ENCODE data around the gene OR4Q3.
"Not testable (repeated sequence)": the region's sequence is repeated elsewhere in the genome, so short reads cannot be mapped to it uniquely, and the experiment has no call there.

OR4Q3 gene

DNA sequence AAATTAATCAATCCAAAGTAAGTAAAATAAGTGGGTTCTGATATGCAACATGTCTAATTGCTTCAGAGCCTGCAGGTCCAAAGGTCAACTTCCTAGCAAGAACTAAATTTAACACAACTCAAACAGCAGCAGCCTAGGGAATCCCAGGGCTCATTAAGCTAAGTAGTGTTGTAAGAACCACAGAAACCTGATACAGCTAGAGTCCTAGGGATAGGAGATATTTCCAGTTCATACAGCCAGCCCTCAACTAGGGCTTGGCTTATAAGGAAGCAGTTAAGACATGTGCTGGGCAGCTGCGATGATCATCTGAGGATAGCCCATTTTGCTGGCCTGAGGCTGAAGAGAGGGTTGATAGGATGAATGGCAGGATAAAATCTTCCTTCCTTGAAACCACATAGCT lies at the start of gene OR4Q3:
OR4Q3 (plus strand) TSS at position 316 of the 400 bp plus-strand sequence.
- no peak for DNase-seq

DNA sequence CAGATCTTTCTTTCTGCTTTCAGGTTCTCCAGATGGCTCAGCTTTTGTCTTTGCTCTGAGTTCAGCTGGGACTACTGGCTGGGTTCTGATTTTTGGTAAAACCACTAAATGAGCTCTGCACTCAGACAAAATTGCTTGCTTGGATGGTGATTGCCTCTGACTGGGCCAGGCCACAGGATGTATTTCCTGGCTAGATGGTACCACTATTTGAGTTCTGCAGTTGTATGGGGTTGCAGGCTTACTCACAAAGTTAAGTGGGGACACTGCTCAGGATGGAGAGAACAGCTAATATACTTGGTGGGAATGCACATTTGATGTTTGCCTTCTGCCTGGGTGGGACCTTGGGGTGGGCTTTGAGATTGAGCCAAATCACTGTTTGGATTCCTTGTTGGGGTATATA lies 14.0 kb upstream of the OR4Q3 start:
- no peak for DNase-seq

DNA sequence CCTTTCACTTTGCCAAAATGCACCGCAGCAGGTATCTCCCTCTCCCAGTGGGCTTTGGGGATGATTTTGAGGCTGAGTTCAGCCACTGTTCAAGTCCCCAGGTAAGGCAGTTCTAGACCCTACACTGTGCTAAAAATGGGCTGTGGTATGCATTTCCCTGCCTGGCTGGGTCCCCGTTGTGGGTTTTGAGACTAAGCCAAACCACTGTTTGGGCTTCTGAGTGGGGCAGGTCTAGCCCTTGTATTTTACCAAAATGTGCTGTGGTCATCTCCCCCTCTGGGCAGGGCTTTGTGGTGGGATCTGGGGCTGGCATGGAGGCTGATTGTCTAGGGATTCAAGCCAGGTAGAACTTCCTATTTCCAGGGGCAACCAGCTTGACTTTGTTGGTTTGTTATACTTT lies 13.6 kb upstream of the OR4Q3 start:
- DNase-seq = no peak

DNA sequence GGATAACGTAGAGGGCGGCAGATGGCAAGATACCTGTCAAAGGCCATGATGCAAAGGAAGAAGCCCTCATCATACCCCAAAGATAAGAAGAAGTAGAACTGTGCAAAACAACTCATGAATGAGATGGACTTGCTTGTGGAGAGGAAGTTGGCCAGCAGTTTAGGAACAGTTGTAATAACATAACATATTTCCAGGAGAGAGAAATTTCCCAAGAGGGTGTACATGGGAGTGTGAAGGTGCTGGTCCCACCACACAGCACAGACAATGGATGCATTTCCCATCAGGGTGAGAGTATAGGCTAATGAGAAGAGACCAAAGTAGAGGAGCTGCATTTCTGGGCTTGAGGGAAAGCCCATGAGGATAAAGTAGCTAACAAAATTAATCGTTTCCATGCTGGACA lies 9.5 kb upstream of the OR4Q3 start:
- not testable (repeated sequence) for DNase-seq

DNA sequence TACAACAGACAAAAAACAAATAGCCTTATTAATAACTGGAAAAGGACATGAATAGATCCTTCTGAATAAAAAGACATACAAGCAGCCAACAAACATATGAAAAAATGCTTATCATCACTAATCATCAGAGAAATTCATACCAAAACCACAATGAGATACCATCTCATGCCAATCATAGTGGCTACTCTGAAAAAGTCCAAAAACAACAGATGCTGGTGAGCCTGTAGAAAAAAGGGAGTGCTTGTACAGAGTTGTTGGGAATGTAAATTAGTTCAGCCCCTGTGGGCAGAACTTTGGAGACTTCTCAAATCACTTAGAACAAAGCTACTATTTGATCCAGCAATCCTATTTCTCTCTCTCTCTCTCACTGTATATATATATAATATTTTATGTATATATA lies 8.9 kb downstream of the OR4Q3 start:
- DNase-seq = not testable (repeated sequence)

DNA sequence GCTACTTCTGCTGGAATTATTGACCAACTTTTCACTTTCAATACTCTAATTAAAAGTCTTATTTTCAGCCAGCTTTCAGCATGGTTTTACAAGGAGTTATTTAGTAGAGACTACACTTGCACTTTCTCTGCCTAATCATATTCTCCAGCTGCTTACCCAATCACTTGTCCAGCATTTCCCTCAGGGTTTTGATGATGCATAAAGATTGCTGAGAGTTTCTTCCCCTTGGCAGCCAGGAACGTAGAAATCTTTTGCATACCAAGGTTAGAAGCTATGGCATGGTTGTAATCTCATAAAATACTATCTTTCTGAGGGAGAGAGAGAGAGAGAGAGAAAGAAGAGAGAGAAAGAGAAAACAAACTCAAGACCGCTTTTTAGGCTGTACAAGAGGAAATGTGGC lies 10.8 kb downstream of the OR4Q3 start:
- DNase-seq = no peak

DNA sequence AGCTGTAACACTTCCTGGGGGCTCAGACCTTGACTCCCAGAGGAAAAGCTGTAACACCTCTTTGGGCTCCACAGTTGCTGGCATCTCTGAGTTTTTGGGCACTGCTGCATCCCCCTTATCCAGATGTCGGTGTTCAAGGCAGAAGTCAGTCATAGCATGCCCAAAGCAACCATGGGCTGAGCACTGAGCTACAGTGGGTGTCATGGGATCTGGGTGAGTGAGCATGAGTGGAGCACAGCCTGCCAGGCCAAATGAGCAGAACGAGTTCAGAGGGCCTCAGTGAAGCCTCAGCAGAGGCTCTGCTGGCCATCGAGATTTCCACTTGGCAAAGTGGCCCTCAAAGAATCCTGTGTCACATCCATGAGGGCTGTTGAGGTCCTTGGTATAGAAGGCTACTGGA lies 28.1 kb downstream of the OR4Q3 start:
- not testable (repeated sequence) for DNase-seq

DNA sequence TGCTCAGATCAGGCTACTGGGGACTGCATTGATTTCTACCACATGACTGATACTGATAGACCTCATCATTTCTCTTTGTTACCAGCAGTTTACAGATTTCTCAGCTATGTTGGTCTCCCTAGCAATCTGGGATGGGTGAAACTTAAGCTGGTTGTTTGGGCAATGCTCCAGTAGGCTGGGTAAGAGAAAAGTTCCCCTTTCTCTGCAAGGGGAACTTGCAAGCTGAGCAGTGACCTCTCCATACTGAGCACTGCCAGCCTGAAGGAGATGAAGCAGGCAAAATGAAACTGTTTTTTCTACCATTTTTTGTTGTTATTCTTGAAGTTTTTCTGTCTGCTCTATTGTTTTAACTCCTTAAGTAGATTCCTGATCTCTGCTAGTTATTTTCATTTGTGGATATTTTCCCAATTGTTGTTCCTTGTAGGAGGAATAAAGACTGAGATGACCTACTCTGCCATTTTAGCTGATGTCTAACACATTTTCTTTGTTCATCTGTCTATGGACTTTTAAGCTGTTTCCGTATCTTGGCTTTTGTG lies 28.6 kb downstream of the OR4Q3 start:
- DNase-seq = no peak

DNA sequence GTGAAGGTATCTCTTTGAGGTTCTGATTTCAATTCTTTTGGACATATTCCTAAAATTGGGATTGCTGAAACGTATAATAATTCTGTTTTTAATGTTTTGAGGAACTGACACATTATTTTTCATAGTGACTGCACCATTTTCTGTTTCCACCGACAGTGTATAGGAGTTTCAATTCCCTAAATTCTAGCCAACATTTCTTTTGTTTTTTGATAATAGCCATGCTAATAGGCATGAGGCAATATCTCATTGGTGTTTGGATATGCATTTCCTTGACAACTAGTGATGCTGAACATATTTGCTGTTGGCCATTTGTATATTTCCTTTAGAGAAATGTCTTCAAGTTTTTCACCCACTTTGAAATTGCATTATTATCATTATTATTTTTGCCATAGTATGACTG lies 29.1 kb downstream of the OR4Q3 start:
- not testable (repeated sequence) for DNase-seq

DNA sequence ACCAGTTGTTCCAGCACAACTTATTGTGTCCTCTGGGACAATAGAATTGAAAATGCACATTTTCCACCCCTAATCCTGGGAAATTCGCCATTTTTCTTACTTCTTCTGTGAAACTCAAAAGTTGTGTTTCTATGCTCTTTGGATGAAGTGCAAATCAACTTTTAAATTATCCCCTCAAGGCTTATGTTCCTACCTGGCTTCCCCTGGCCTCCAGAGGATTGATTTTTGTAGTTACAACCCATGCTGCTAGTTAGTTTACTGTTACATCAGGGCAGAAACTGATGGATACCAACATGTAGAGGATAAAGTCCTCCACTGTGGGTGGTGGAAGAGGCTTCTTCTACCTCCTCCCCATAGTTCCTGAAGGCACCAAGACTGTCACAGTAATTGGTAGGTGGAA lies 29.8 kb downstream of the OR4Q3 start, which contains the start of gene OR4M1:
OR4M1 (plus strand) TSS at position 301 of the 400 bp plus-strand sequence. CDS start 6,819 bp downstream, outside the sequence.
- DNase-seq = not testable (repeated sequence)

DNA sequence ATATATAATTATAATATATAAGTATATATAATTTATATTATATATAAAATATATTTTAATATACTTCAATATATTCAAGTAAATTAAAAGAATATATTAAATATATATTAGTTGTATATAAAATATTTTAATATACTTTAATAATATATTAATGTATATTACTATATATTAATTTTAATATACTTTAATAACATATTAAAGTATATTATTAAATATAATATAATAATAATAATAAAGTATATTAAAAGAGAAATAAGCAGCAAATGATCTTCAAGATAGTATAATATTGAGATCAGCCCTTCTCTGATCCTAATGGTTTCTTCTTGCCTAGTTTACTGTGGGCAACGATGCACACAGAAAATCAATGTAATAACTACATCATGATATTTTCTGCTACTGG lies 32.2 kb downstream of the OR4Q3 start:
- DNase-seq = no peak

DNA sequence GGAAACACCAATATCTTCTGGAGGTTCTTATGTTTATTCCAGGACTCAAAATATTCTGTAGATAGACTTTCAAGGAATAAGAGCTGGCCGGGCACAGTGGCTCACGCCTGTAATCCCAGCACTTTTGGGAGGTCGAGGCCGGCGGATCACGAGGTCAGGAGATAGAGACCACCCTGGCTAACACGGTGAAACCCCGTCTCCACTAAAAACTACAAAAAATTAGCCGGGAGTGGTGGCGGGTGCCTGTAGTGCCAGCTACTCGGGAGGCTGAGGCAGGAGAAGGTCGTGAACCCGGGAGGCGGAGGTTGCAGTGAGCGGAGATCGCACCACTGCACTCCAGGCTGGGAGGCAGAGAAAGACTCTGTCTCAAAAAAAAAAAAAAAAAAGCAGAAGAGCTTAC lies 42.5 kb downstream of the OR4Q3 start:
- not testable (repeated sequence) for DNase-seq

DNA sequence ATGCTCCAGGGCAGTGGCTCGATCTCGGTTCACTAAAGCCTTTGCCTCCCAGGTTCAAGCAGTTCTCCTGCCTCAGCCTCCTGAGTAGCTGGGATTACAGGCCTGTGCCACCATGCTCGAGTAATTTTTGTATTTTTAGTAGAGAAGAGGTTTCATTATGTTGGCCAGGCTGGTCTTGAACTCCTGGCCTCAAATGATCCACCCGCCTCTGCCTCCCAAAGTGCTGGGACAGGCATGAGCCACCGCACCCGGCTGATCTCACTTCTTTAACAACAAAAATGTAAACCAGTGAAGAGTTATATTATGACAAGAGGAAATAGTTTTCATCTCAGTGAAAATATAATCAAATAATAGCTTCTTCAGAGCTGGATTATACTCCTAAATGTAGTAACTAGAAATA lies 43.9 kb downstream of the OR4Q3 start:
- not testable (repeated sequence) for DNase-seq

DNA sequence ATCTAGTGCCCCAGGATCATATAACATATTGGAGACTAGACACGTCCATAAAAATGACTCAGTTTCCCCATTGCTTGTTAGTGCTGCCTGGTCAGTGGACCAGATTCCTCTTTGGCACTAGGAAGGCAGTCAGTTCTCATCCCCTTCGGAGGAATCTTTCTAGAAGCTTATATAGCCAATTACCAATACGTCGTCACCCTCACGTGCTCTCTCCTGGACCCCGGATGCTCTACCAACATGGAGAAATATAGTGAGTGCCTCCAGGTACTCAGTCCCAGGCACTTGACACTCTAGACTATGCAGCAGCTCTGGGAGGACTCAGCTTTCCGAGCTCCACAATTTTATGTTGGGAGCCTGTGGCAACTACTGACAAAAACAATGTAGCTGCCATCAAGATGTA lies 44.8 kb downstream of the OR4Q3 start:
- not testable (repeated sequence) for DNase-seq

DNA sequence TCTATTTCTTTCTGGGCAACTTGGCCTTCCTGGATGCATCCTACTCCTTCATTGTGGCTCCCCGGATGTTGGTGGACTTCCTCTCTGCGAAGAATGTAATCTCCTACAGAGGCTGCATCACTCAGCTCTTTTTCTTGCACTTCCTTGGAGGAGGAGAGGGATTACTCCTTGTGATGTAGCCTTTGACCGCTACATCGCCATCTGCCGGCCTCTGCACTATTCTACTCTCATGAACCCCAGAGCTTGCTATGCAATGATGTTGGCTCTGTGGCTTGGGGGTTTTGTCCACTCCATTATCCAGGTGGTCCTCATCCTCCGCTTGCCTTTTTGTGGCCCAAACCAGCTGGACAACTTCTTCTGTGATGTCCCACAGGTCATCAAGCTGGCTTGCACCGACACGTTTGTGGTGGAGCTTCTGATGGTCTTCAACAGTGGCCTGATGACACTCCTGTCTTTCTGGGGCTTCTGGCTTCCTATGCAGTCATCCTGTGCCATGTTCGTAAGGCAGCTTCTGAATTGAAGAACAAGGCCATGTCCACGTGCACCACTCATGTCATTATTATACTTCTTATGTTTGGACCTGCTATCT lies 53.2 kb downstream of the OR4Q3 start:
- DNase-seq = not testable (repeated sequence)

Data from SW 1271 (cell line).